Spleen (tissue), 7 donors: ENCODE measurements around the gene GRIK3.

ENCODE experiments used
- POLR2A ChIP-seq, 3 donors: fragments of 450-650 bp; IDR thresholded peaks; one replicate each; pipeline ENCODE4 v1.5.1; 2017; ENCODE audit warnings: antibody characterized with exemption in 3 of 3, mild to moderate bottlenecking in 1 of 3
- TF ChIP-seq, protein P1 (sequence below), 11 experiments: fragments of 200-600 bp in 7 of 11; fragments of 450-650 bp in 4 of 11; sonication (generic) in 4 of 11; IDR thresholded peaks in 8 of 11; conservative IDR thresholded peaks in 3 of 11; 1 replicate in 7 of 11; 2 replicates in 4 of 11; pipeline versions ENCODE4 v1.4.0 to v1.8.0; 2016 to 2021; ENCODE audit warnings: antibody characterized with exemption in 11 of 11, inconsistent platforms in 4 of 11, mild to moderate bottlenecking in 1 of 11
- donor health status: DM: no; HTN: no; CAD: no; lungs with moderate emphysema.
- donor health status: DM: no; HTN: no; CAD: no.
- donor health status: DM: no; HTN: no; CAD: no.

DNA sequence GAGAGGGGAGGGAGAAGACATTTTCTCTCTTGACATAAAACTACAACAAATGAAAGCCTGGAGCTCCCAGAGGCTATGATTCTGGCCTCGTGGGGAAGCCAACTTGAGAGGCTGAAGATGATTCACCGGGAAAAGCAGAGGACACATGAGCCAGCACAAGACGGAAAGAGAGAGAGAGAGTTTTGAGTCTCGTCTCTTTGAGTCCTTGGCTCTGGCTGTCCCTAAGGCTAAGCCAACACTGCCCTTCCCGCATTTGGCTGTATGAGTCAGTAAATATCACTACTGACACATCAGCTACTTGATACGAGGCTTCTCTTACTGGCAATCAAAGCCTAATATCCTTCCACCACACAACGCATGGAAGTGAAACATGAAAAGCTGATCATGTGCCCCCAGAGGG is 95.5 kb downstream of the GRIK3 start:
- TF ChIP-seq, protein P1, sequence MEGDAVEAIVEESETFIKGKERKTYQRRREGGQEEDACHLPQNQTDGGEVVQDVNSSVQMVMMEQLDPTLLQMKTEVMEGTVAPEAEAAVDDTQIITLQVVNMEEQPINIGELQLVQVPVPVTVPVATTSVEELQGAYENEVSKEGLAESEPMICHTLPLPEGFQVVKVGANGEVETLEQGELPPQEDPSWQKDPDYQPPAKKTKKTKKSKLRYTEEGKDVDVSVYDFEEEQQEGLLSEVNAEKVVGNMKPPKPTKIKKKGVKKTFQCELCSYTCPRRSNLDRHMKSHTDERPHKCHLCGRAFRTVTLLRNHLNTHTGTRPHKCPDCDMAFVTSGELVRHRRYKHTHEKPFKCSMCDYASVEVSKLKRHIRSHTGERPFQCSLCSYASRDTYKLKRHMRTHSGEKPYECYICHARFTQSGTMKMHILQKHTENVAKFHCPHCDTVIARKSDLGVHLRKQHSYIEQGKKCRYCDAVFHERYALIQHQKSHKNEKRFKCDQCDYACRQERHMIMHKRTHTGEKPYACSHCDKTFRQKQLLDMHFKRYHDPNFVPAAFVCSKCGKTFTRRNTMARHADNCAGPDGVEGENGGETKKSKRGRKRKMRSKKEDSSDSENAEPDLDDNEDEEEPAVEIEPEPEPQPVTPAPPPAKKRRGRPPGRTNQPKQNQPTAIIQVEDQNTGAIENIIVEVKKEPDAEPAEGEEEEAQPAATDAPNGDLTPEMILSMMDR (IDR thresholded peaks at IDR 0.05 in 8 of 11, conservative IDR thresholded peaks at IDR 0.05 in 3 of 11), result no peak
- TF ChIP-seq POLR2A (IDR thresholded peaks at IDR 0.05), result no peak
